Activated CD4-positive, alpha-beta T cell treated with anti-CD3 and anti-CD28 coated beads for 24 hours (primary cell): ENCODE measurements around the gene TRRAP.
A peak's percentile ranks its signal among the peaks of the same experiment; 100 is the strongest.
"Not testable (repeated sequence)": the region's sequence is repeated elsewhere in the genome, so short reads cannot be mapped to it uniquely, and the experiment has no call there.

Source experiments
- DNase-seq, 2 donors: peaks; one replicate each; pipeline ENCODE4 v3.0.0-alpha.2; 2020; ENCODE audit warnings: low read depth in 2 of 2

The TRRAP gene

DNA sequence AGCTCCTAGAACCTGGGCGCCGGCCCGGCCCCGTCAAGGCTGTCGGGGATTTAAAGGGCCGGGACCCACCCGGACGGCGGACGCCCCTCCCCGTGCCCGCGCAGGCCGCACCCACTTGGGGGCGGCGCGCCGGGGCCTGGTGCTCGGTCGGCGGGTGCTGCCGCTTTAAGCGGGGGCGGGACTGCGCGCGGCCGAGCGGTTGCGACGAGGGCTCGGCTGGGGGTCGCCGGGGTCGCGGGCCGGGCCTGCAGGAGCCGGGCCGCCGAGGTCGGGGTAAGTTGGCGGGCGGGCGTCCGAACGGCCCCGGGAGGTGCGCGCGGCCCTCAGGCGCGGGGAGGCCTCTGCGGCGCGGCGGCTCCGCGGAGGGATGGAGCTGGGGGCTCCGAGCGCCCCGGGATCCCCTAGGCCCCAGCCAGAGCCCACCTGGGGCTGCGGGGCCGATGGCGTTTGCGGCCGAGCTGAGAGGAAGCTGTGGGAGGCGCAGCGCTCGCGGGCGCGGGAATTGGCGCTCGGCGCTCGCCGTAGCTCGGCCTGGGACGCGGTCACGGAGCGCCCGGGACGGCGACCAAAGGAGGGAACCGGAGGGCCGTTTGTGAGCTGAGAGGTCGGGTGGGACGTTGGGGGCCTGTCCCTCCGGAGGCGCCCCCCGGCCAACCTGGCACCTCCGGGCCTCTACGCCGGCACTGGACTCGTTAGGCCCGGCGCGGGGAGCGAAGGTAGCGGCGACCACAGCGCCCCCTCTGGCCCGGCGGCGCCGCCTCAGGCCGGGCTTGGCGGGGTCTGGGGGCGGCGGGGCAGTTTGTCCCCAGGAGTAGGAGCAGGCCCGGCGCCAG lies at the start of gene TRRAP:
TRRAP (plus strand) TSS at position 168 of the 833 bp plus-strand sequence. CDS start 2,619 bp downstream, outside the sequence.
- peak; percentile 64 to 72 for DNase-seq

DNA sequence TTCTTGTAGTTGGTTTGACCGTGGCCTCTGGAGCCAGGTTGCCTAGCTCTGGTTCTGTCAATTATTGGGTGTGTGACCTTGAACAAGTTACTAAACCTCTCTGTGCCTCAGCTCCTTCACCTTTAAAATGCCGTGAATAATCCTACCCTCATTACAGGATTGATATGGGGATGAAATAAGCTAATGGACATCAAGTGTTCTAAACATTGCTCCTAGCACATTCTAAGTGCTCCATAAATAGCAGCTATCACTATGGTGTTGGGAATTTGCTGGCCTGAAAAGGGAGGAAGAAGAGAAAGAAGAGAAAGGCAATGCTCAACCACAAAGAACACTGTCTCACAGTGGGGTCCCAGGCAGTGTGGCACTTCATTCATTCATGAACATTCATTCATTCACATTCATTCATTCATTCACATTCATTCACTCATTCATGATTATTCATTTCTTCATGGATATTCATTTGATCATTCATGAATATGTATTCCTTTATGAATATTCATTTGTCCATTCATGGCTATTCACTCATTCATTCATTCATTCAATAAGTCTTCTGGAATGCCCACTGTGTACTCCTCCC lies 47.3 kb upstream of the TRRAP start:
- DNase-seq = no peak

DNA sequence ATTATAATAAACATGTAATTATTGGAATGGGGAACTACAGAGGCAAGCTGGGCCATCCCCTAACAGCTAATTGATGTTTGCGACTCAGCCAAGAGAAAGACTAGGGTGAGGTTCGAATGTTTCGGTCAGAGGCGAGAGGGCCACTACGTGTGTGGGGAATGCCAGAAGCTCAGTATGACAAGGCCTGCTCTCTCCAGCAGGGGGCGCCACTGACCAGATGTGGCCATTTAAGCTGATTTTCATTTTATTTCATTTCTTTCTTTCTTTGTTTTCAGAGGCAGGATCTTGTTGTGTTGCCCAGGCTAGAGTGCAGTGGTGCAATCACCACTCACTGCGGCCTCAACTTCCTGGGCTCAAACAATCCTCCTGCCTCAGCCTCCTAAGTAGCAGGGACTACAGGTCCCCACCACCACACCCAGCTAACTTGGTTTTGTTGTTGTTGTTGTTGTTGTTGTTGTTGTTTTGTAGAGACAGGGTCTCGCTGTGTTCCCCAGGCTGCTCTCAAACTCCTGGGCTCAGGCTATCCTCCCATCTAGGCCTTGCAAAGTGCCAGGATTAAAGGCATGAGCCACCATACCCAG lies 46.6 kb upstream of the TRRAP start:
- peak; percentile 18 to 30 for DNase-seq

DNA sequence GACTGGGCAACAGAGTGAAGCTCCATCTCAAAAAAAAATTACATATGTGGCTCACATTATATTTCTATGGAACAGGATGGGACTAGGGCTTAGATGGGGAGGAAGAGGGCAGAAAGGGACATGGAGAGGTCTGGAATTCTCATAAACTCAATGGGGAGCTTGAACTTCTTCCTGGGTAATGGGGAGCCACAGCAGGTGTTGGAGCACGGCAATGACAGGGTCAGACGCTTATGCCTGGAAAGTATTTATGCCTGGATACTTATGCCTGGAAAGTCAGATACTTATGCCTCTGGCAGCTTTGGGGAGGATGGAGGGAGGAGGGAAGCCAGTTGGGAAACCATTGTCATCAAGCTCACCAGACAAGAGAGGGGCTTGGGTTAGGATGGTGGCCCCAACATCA lies 45.3 kb upstream of the TRRAP start:
- no peak for DNase-seq

DNA sequence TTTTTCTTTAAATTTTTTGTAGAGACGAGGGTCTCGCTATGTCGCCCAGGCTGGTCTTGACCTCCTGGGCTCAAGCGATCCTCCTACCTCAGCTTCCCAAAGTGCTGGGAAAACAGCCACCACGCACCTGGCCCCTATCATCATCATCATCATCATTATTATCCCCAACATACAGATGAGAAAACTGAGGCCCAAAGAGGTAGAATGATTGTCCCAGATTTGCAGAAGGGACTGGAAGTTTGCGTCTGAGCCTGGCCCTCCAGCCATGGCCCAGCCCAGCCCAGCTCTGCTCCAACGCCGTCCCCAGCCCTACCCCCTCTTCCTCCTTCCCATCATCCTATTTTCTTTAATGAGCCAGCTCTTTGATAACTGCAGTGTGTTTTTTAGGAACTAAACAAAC lies 43.4 kb upstream of the TRRAP start:
- no peak for DNase-seq

DNA sequence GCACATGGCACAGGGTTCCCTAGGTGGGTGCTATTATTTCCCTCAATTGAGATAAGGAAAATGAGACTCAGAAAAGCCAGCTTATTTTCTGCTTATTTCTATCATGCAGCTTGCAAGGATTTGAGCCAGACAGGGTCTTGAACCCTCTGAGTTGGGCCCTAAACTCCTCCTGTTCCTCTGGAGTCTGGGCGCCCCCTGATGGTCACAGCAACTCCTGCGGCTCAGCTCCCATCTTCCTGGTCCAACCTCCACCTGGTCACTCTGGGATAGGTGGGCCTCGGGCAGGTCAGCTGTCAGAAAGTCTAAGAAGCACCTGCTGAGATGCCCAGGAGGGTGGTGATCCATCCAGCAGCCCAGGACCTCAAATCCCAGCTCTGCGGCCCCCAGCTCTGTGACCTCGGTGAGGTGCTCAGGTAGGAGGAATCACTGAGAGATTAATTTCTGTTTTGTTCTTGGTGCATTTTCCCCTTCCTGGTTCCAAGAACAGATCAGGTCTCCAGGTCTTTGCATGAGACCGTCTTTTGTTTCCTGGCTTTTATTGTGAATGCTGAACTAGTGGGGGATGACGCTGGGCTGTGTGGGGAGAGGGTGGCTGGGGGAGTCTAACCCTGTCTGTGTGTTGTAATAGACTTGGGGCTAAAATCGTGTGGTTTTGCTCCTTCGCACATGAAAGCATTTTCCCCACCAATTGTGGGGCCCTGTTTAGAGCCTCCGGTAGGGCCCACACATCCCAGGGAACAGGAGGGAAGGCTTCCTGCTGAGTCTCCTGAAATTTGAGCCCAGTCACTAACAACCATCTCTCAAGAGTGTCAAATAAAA lies 41.3 kb upstream of the TRRAP start:
- peak in 1 of 2 donors; percentile 18 for DNase-seq

DNA sequence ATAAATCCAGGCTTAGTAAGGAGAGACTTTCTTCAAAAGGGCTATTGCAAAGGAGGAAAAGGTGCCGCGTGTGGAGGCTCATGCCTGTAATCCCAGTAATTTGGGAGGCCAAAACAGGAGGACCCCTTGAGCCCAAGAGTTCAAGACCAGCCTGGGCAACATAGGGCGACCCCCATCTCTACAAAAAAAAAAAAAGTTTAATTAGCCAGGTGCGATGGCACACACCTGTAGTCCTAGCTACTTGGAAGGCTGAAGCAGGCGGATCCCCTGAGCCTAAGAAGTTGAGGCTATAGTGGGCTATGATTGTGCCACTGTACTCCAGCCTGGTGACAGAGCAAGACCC lies 40.7 kb upstream of the TRRAP start:
- DNase-seq = no peak

DNA sequence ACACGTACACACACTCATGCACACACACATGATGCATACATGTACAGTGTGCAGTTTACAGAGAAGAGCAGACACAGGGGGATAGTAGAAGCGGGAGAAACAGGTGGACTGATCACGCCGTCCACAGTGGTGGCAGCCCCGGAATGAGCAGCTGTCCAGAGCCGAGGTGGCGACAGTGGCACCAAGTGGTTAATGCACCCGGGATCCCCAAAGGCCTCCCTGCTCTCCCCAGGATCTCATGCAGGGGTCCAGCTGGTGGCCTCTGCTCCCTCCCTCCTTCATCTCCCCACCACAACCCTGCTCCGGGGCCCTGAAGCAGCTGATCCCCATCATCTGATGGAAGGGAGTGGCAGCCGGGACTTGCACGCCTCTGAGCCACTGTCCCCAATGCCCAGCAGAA lies 38.2 kb upstream of the TRRAP start:
- no peak for DNase-seq

DNA sequence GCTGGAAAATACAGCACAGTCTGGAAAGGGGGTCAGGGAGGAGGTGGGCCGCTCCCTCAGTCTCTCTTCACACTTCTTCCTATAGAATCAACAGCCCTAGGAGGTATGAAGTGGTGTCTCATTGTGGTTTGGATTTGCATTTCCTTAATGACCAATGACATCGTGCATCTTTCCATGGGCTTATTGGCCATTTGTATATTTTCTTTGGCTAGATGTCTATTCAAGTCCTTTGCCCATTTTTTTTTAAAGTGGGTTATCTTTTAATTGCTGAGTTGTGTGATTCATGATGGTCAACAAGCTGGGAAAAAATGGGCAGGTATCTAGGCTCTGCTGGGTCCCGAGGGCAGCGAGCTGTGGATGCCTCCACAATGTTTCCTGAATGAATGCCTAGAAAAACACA lies 37.6 kb upstream of the TRRAP start:
- no peak for DNase-seq

DNA sequence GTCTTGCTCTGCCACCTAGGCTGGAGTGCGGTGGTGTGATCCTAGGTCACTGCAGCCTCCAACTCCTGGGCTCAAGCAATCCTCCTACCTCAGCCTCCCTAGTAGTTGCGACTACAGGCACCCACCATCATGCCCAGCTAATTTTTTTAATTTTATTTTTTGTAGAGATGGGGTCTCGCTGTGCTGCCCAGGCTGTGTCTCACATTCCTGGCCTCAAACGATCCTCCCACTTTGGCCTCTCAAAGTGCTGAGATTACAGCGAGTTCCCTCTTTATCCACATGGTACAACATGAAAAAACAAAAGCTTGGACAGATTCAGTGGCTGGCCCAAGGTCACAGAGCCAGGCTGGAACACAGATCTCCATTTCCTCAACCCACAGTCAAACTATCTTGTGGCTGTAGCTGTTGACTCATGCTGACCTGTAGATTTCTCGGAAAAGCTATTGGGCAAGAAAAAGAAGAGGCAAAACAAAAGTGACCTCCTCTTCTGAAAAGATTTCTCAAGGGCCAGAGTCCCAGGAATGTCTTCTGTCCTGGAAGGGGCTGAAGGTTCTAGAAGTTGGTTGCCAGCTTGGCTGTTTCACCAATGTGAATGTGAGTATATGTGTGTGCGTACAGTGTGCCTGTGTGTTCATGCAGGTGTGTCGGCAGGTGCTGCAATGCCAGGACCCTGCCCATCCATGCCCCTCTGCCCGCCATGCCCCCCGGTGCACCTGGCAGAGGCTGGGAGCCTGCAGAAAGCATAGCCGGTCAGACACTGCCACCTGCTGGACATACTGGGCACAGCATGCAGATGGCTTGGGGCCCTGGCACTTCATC lies 36.9 kb upstream of the TRRAP start:
- peak; percentile 64 to 68 for DNase-seq

DNA sequence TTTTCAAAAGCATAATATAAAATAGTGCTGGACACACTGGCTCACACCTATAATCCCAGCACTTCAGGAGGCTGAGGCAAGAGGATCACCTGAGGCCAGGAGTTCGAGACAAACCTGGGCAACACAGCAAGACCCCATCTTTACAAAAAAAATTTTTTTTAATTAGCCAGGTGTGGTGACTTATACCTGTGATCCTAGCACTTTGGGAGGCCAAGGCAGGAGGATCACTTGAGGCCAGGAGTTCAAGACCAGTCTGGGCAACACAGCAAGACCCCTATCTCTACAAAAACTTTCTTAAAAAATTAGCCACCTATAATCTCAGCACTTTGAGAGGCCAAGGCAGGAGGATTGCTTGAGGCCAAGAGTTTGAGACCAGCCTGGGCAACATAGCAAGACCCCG lies 35.8 kb upstream of the TRRAP start:
- not testable (repeated sequence) for DNase-seq

DNA sequence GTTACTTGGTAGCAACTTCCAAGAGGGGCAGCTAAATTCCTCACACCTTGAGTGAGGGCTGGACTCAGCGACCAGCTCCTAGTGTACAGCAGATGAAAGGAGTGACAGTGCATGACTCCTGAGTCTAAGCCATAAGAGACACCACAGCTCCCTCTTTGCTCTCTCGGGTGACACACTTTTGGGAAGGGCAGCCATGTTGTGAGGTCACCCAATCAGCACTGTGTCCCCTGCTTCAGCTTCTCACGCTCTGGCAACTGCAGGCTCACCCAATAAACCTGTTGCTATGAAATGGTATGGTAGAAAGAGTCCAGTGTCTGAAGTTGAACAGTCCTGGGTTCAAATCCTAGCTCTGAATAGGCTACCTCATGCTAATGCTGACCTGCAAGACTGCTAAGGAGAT lies 29.4 kb upstream of the TRRAP start:
- DNase-seq = no peak

DNA sequence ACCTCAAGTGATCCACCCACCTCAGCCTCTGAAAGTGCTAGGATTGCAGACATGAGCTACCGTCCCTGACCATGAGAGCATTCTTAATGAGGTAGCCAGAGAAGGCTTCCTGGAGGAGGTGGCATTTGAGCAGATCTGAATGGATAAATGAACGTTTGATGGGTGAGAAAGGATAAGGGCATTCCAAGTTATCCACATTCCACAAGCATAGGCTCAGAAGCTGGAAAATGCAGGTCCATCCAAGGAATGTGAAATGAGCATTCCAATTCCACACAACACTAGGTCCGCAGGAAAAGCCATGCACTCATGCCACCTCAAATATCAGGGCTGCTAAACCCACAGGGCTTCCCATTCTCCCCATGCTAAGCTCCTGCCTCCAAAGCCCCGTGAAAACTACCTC lies 25.5 kb upstream of the TRRAP start:
- DNase-seq = no peak

DNA sequence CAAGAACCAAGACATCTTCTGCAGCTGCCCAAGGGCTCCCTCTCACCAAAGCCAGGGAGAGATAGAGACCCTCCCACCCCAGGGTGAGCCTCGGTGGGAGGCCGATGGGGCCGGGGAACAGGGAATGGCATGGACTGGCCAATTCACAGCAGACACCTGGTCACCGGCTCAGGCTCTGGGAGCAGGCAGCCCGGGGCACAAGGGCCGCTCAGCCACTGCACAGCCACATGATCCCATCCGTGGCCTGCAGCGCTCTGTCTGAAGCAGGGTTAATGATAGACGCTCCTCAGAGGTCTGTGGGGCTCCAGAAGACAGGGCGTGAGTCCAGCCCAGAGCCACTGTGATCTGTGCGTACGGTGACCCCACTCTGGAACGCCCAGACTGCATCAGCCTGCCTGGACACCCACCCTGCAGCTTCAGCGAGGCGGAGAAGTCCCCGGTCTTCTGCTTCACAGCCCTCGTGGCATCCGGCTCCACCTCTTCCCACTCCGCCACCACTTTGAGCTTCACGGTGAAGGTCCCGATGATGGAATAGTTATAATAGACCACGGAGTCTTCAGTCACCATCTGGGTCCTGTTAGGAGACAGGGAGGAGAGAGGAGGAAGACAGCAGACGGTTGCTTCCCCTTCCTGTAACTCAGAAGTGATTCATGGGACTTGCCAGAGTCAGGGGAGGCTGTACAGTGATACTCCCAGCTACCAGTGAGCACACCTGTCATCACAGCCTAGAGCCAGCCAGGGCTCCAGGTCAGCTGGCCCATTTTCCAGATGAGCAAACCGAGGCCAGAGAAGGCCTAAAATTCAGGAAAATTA lies 22.5 kb upstream of the TRRAP start:
- no peak for DNase-seq

DNA sequence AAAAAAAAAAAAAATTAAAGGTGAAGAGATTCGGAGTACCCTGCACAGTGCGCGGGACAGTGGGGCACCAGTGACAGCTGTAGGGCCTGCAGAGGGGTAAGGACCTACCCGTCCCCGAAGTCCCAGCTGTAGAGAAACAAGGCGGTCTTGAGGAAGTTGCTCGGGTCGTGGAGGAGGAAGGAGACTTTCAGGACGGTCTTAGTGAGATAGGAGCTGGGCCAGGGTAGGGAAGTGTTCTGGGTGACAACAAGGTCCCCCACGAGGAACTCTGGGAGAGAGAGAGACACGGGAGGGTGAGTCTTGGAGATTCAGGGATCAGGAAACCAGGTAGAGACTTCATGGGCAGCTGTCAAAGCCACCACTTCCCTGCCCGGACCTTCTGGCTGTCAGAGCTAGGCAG lies 18.3 kb upstream of the TRRAP start:
- DNase-seq = no peak

DNA sequence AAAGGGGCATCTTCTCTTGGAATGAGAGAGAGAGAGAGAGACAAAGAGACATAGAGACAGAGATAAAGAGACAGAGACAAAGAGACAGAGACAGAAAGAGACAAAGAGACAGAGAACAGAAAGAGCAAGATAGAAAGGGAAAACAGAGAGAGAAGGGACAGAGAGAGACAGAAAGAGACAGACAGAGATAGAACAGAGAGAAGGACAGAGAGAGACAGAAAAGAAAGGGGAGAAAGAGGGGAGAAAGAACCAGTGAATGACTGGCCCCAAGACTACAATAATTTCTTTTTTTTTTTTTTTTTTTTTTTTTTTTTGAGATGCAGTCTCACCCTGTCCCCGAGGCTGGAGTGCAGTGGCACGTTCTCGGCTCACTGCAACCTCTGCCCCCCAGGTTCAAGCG lies 16.1 kb upstream of the TRRAP start:
- no peak for DNase-seq

DNA sequence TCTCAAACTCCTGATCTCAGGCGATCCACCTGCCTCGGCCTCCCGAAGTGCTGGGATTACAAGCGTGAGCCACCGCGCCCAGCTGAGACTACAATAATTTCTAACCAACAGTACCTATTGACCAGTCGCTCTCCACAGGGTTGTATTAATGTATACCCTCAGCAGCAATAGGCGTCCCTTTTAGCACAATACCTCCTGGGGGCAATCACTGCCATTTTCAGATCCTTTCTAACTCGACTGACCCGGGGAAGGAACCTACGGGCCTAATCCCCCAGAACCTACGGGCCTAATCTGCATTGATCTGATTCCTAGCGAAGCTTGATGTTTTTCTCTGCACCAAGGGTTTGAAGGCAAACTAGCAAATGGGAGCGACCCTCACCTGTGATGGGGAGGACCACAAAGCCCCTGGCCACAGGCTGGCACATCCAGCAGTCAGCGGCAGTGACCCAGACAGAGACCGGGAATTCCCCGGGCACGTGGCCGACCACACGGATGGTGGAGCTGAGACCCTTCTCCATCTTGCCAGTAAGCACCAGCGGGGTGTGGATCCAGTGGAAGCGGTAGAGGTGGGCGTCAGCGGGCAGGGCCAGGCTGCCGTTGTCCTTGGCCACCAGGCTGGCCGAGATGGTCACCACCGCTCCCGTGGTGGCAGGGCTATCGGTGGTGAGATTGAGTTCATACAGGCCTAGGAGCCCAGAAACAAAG lies 15.5 kb upstream of the TRRAP start:
- no peak for DNase-seq

DNA sequence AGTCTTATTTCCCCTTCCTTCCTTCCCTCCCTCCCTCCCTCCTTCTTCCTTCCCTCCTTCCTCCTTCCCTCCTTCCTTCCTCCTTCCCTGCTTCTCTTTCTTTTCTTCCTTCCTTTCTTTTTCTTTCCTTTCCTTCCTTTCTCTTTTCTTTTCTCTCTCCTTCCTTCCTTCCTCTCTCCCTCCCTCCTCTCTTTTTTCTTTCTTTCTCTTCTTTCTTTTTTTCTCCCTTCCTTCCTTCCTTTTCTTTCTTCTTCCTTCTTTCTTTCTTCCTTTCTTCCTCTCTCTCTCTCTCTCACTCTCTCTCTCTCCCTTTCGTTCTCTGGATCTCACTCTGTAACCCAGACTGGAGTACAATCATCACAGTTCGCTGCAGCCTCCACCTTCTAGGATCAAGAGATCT lies 14.7 kb upstream of the TRRAP start:
- no peak for DNase-seq

DNA sequence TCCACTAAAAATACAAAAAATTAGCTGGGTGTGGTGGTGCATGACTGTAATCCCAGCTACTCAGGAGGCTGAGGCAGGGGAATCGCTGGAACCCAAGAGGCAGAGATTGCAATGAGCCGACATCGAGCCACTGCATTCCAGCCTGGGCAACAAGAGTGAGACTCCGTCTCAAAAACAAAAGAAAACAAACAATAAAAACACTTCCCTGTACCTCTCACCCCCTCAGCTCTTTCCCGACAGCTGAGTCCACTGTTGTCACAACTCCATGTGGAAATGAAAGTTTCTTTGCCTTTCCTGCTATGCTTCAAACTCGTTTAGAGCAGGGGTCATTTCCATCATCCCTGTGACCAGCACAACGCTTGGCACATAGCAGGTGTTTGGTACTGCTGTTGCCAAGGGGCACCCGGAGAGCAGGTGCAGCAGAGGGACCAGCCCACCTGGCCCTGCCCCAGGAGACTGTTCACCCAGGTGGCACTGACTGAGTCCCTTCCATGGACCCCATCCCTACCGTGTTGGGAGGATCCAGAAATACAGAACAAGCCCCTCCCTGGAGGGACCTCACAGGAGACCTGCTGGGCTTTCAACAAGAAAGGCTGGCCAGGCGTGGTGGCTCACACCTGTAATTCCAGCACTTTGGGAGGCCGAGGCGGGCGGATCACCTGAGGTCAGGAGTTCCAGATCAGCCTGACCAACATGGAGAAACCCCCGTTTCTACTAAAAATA lies 13.4 kb upstream of the TRRAP start:
- no peak for DNase-seq
